Ureter (tissue), 1 donor: ENCODE measurements around the gene SPATA25. TPM values are rescaled to one million over a fixed set of nuclear protein-coding genes. Genes with fewer than 3 reads are reported as not detected.
"Not testable (repeated sequence)": the region's sequence is repeated elsewhere in the genome, so short reads cannot be mapped to it uniquely, and the experiment has no call there.

Experiments used
- DNase-seq: peaks from one replicate; pipeline ENCODE4 v3.0.0-alpha.2; 2020; ENCODE audit warnings: low spot score
- total RNA-seq: library from RNA; stranded (reverse); gene quantifications from one replicate; pipeline ENCODE4 v1.2.4, GENCODE V29; 2023
- donor health status: DM: yes; HTN: yes; CAD: no.

SPATA25 gene
- total RNA-seq, 1 donor from 2014 or later: 8.6 TPM

- DNase-seq: no peak
Observed at GRCh38 chr20:45892828-45893500, 5.5 kb upstream of the SPATA25 start.

- DNase-seq: no peak
Observed at GRCh38 chr20:45892049-45892825, 4.8 kb upstream of the SPATA25 start.

GRCh38 chr20:45890985-45891983 is 3.9 kb upstream of the SPATA25 start, which contains the start of the genes CTSA and NEURL2:
CTSA (plus strand) TSS chr20:45891335; CDS start chr20:45891569, 234 bp downstream.
NEURL2 (minus strand) TSS chr20:45891208; CDS start chr20:45890991, 217 bp downstream.
- peak; percentile 94 for DNase-seq

GRCh38 chr20:45890077-45890984 is 2.9 kb upstream of the SPATA25 start:
- peak; percentile 86 for DNase-seq

GRCh38 chr20:45888681-45889080 is 1.3 kb upstream of the SPATA25 start:
- DNase-seq: no peak

GRCh38 chr20:45886590-45887345 is 654 bp downstream of the SPATA25 start:
- no peak for DNase-seq

GRCh38 chr20:45883100-45883469 is 4.3 kb downstream of the SPATA25 start:
- DNase-seq: no peak

- no peak for DNase-seq
Observed at GRCh38 chr20:45882469-45883099, 4.8 kb downstream of the SPATA25 start.

- peak; percentile 99 for DNase-seq
Observed at GRCh38 chr20:45880988-45881788, 6.2 kb downstream of the SPATA25 start, which contains the start of gene ZSWIM1. ZSWIM1 (plus strand) TSS chr20:45881227; CDS start chr20:45882593, 1,366 bp downstream.

GRCh38 chr20:45878076-45878761 is 9.2 kb downstream of the SPATA25 start:
- no peak for DNase-seq

- no peak for DNase-seq
Observed at GRCh38 chr20:45874576-45874975, 12.8 kb downstream of the SPATA25 start.

GRCh38 chr20:45874104-45874481 is 13.3 kb downstream of the SPATA25 start:
- not testable (repeated sequence) for DNase-seq

- no peak for DNase-seq
Observed at GRCh38 chr20:45873409-45874103, 13.9 kb downstream of the SPATA25 start.

GRCh38 chr20:45872626-45873025 is 14.8 kb downstream of the SPATA25 start:
- DNase-seq: no peak

- DNase-seq: no peak
Observed at GRCh38 chr20:45867819-45868176, 19.6 kb downstream of the SPATA25 start.

- no peak for DNase-seq
Observed at GRCh38 chr20:45867136-45867818, 20.1 kb downstream of the SPATA25 start.

GRCh38 chr20:45866454-45866853 is 21.0 kb downstream of the SPATA25 start:
- no peak for DNase-seq
